ENCODE data around the gene PDZD7. TPM values are rescaled to one million over a fixed set of nuclear protein-coding genes. Genes with fewer than 3 reads are reported as not detected.

The PDZD7 gene
- total and polyA plus RNA-seq, 2 of the 8 experiments (the other 6 are each of a cell fraction or from before 2014, with no cell fraction given): 0.88 to 1.6 TPM

GRCh38 chr10:101020427-101021075 is 10.4 kb downstream of the PDZD7 start:
- no peak overlapping the region for H2AFZ ChIP-seq (ENCODE audit: low read length)
- no peak overlapping the region for H2BK120ac ChIP-seq (replicated peaks; ENCODE audit: low read depth, low read length)
- no peak overlapping the region for H4K8ac ChIP-seq (ENCODE audit: extremely low read depth, insufficient read depth, low read length)
- H3K9ac ChIP-seq (replicated peaks in 1 of 4; ENCODE audit: extremely low read depth in 1 of 4, low read depth in 3 of 4, low read length in 3 of 4): no peak overlapping the region
- H3K4me3 ChIP-seq (ENCODE audit: extremely low read depth in 1 of 4, insufficient read depth in 2 of 4, low read depth in 3 of 4, low read length in 4 of 4): no peak overlapping the region
- H4K91ac ChIP-seq (replicated peaks; ENCODE audit: insufficient read length, low read length): no peak overlapping the region
- peaks cover 14 to 38% (median 30%) of the 10 kb centered on the region in 4 experiments for H3K27me3 ChIP-seq (replicated peaks in 1 of 4; ENCODE audit: control insufficient read depth in 3 of 4, extremely low read depth in 1 of 4, insufficient read depth in 3 of 4, low read length in 3 of 4)
- DNase-seq (ENCODE audit: low read depth in 1 of 2, low spot score in 2 of 2): no peak
- no peak overlapping the region for H2BK5ac ChIP-seq (ENCODE audit: low read depth, low read length)
- H3K56ac ChIP-seq (replicated peaks; ENCODE audit: insufficient read length, low read depth, low read length): no peak overlapping the region
- H3K18ac ChIP-seq (ENCODE audit: extremely low read depth, low read length): no peak overlapping the region
- no peaks in the 10 kb centered on the region for H3K79me1 ChIP-seq (ENCODE audit: low read depth, low read length)
- H4K5ac ChIP-seq (ENCODE audit: insufficient read length, low read depth, low read length): no peak overlapping the region
- WGBS, 2 experiments (ENCODE audit: extremely low coverage in 1 of 2, insufficient coverage in 1 of 2, insufficient read length in 1 of 2, insufficient replicate concordance in 2 of 2, low coverage in 1 of 2, low lambda C conversion rate in 2 of 2, missing lambda C conversion rate in 1 of 2): 91% methylated on average over 9 of the region's 10 CpGs; no CpG with 5 or more reads in 1 of the 2 experiments
- H2BK15ac ChIP-seq (ENCODE audit: low read length): no peak overlapping the region
- H3K79me2 ChIP-seq (ENCODE audit: control insufficient read depth in 1 of 2, insufficient read depth in 2 of 2, low read length in 2 of 2): no peaks in the 10 kb centered on the region
- H2BK12ac ChIP-seq (ENCODE audit: low read depth, low read length): no peak overlapping the region
- no peak overlapping the region for H3K23ac ChIP-seq (ENCODE audit: insufficient read length)
- H3K4me1 ChIP-seq (replicated peaks in 1 of 4; ENCODE audit: control insufficient read depth in 3 of 4, insufficient read depth in 4 of 4, low read length in 3 of 4): peaks cover 0 to 10% (median 5%) of the 10 kb centered on the region in 4 experiments; a peak in 4 of 7 replicates
- FAIRE-seq: no peak
- H3K14ac ChIP-seq (ENCODE audit: insufficient read length): no peak overlapping the region
- peaks cover 0 to 1% of the 10 kb centered on the region in 2 experiments for H4K20me1 ChIP-seq (replicated peaks in 1 of 2; ENCODE audit: control insufficient read depth in 1 of 2, insufficient read depth in 2 of 2, low read length in 2 of 2)
- ChIA-PET CTCF (ENCODE audit: partially characterized antibody) (interaction anchor here (2.3 to 11.9 kb wide), 9 partner anchors 7 to 55 kb away, joined by 7 to 464 read pairs (median 110); partner anchors contain the start of genes LZTS2, MRPL43, PDZD7 and SEMA4G), POLR2A (ENCODE audit: partially characterized antibody) (no interaction called here)
- H3K9me3 ChIP-seq (ENCODE audit: insufficient read depth in 2 of 2, low read depth in 1 of 2, low read length in 1 of 2): no peaks in the 10 kb centered on the region
- no peak overlapping the region for H3K27ac ChIP-seq (ENCODE audit: low read depth, low read length)
- no peak overlapping the region for H2BK20ac ChIP-seq (ENCODE audit: low read length)
- H3K4me2 ChIP-seq (ENCODE audit: insufficient read depth in 1 of 2, low read depth in 2 of 2, low read length in 2 of 2): no peak overlapping the region
- H2AK5ac ChIP-seq (ENCODE audit: low read depth, low read length): no peak overlapping the region
- no peaks in the 10 kb centered on the region for H3K36me3 ChIP-seq (ENCODE audit: control insufficient read depth in 2 of 4, insufficient read depth in 4 of 4, low read length in 3 of 4)
- no peak overlapping the region for H3K4ac ChIP-seq (replicated peaks; ENCODE audit: insufficient read length, low read depth, low read length)
- peaks cover 11% of the 10 kb centered on the region; the same call in 1 of the 2 replicates for H3K23me2 ChIP-seq (ENCODE audit: low read depth, low read length)
- TF ChIP-seq MAX (IDR thresholded peaks at IDR 0.05) (no peak), POU5F1 (IDR thresholded peaks at IDR 0.05; ENCODE audit: low read depth, low read length) (no peak), CHD2 (IDR thresholded peaks at IDR 0.05; ENCODE audit: low read length) (no peak), TEAD4 (IDR thresholded peaks at IDR 0.05; ENCODE audit: low read depth, low read length) (no peak), KDM1A (IDR thresholded peaks at IDR 0.05; ENCODE audit: borderline replicate concordance, low read length) (no peak), RBBP5 (IDR thresholded peaks at IDR 0.05; ENCODE audit: borderline replicate concordance, low read depth, low read length) (no peak), CHD1 (IDR thresholded peaks at IDR 0.05; ENCODE audit: low read depth, low read length) (no peak), ASH2L (IDR thresholded peaks at IDR 0.05; ENCODE audit: low read length) (no peak), TAF1 (IDR thresholded peaks at IDR 0.05; ENCODE audit: low read depth, low read length) (no peak), SIX5 (IDR thresholded peaks at IDR 0.05; ENCODE audit: low read depth, low read length) (no peak), TAF7 (optimal IDR thresholded peaks at IDR 0.05; ENCODE audit: borderline replicate concordance, low read depth, low read length) (no peak), HDAC6 (IDR thresholded peaks at IDR 0.05; ENCODE audit: low read depth, low read length) (no peak), KDM5A (IDR thresholded peaks at IDR 0.05; ENCODE audit: low read length) (no peak), KDM4A (IDR thresholded peaks at IDR 0.05; ENCODE audit: low read depth, low read length, severe bottlenecking) (no peak)

Data from H1 (cell line).